Fibroblast of lung (primary cell): ENCODE measurements around the gene EEF2. TPM values are rescaled to one million over a fixed set of nuclear protein-coding genes. Genes with fewer than 3 reads are reported as not detected.
"Not testable (repeated sequence)": the region's sequence is repeated elsewhere in the genome, so short reads cannot be mapped to it uniquely, and the experiment has no call there.

Experiments
- DNase-seq, 2 donors: peaks; one replicate each; pipeline versions ENCODE4 v3.0.0 to v3.0.0-alpha.2; 2010; ENCODE audit warnings: low read depth in 2 of 2
- H2AFZ ChIP-seq: 2 replicates; pipeline ENCODE4 v1.5.1; 2012; ENCODE audit warnings: low read length, control low read depth, inconsistent platforms
- H3K27ac ChIP-seq: 2 replicates; pipeline ENCODE4 v1.5.1; 2011; ENCODE audit warnings: low read length, control low read depth; ENCODE audit not compliant: insufficient read depth
- H3K27me3 ChIP-seq: 2 replicates; pipeline ENCODE4 v1.5.1; 2011; ENCODE audit warnings: mild to moderate bottlenecking, low read length; ENCODE audit not compliant: control insufficient read depth, insufficient read depth
- H3K36me3 ChIP-seq: 2 replicates; pipeline ENCODE4 v1.5.1; 2011; ENCODE audit warnings: low read length; ENCODE audit not compliant: control insufficient read depth, insufficient read depth
- H3K4me1 ChIP-seq: 2 replicates; pipeline ENCODE4 v1.5.1; 2011; ENCODE audit warnings: low read length; ENCODE audit not compliant: control insufficient read depth, insufficient read depth; ENCODE audit errors: extremely low read depth
- H3K4me2 ChIP-seq: 2 replicates; pipeline ENCODE4 v1.5.1; 2011; ENCODE audit warnings: low read length, control low read depth; ENCODE audit not compliant: insufficient read depth; ENCODE audit errors: extremely low read depth
- H3K4me3 ChIP-seq, 4 experiments: fragments of 200-600 bp in 1 of 4; sonication (generic) in 1 of 4; replicated peaks in 1 of 4; 2 replicates each; pipeline ENCODE4 v1.5.1; 2011 to 2016; ENCODE audit warnings: low read length in 4 of 4, low read depth in 3 of 4, mild to moderate bottlenecking in 3 of 4, control low read depth in 2 of 4, inconsistent platforms in 1 of 4, mixed read lengths in 1 of 4; ENCODE audit not compliant: insufficient read depth in 1 of 4; ENCODE audit errors: control extremely low read depth in 1 of 4
- H3K79me2 ChIP-seq: 2 replicates; pipeline ENCODE4 v1.5.1; 2012; ENCODE audit warnings: mild to moderate bottlenecking, low read length, inconsistent platforms; ENCODE audit not compliant: control insufficient read depth, insufficient read depth
- H3K9ac ChIP-seq: 2 replicates; pipeline ENCODE4 v1.5.1; 2011; ENCODE audit warnings: mild to moderate bottlenecking, low read length, control low read depth; ENCODE audit not compliant: insufficient read depth
- H3K9me3 ChIP-seq: 2 replicates; pipeline ENCODE4 v1.5.1; 2012; ENCODE audit warnings: low read depth, low read length; ENCODE audit not compliant: control insufficient read depth, insufficient read depth
- H4K20me1 ChIP-seq: 2 replicates; pipeline ENCODE4 v1.5.1; 2011; ENCODE audit warnings: low read length; ENCODE audit not compliant: control insufficient read depth, insufficient read depth; ENCODE audit errors: extremely low read depth
- CTCF ChIP-seq, 2 donors: IDR thresholded peaks in 1 of 2; conservative IDR thresholded peaks in 1 of 2; 1 replicate in 1 of 2; 2 replicates in 1 of 2; pipeline ENCODE4 v1.5.1; 2011 to 2012; ENCODE audit warnings: low read length in 2 of 2, control low read depth in 1 of 2, inconsistent platforms in 1 of 2, low read depth in 1 of 2, mild to moderate bottlenecking in 1 of 2
- EZH2 ChIP-seq: IDR thresholded peaks from 2 replicates; pipeline ENCODE4 v1.5.1; 2012; ENCODE audit warnings: low read length, control low read depth, mild to moderate bottlenecking; ENCODE audit errors: missing control alignments
- polyA plus RNA-seq, 2 donors: library from polyadenylated mRNA; depleted of rRNA in 1 of 2; stranded (reverse) in 1 of 2; unstranded in 1 of 2; fragments of >200 nt; gene quantifications; 2 replicates each; pipeline ENCODE4 v1.2.1, GENCODE V29; 2011 to 2012; ENCODE audit warnings: missing spikeins in 1 of 2
- total RNA-seq: library from RNA; depleted of rRNA; stranded (reverse); fragments of >200 nt; gene quantifications from 2 replicates; pipeline ENCODE4 v1.2.1, GENCODE V29; 2014

The EEF2 gene
- total and polyA plus RNA-seq, 2 donors (not counting 1 experiment from before 2014, with no cell fraction given) = 976 to 2,646 TPM

GRCh38 chr19:3949997-3950859 lies 35.0 kb downstream of the EEF2 start:
- H3K27me3 ChIP-seq = no peaks in the 10 kb centered on the region
- H3K9me3 ChIP-seq = no peaks in the 10 kb centered on the region
- no peak overlapping the region for H3K4me3 ChIP-seq
- TF ChIP-seq EZH2 (no peak), CTCF (conservative IDR thresholded peaks at IDR 0.05 in 1 of 2, IDR thresholded peaks at IDR 0.05 in 1 of 2; ENCODE audit: low read depth in 1 of 2, low read length in 2 of 2) (no peak)
- no peak for DNase-seq
- H3K36me3 ChIP-seq = no peaks in the 10 kb centered on the region
- no peak overlapping the region for H3K27ac ChIP-seq
- H2AFZ ChIP-seq = no peak overlapping the region
- H3K79me2 ChIP-seq = no peaks in the 10 kb centered on the region
- H3K4me2 ChIP-seq = no peak overlapping the region
- peaks cover 6% of the 10 kb centered on the region for H3K4me1 ChIP-seq
- H3K9ac ChIP-seq = no peak overlapping the region
- no peaks in the 10 kb centered on the region for H4K20me1 ChIP-seq

GRCh38 chr19:3949294-3949693 lies 36.0 kb downstream of the EEF2 start:
- no peak for TF ChIP-seq EZH2
- no peak for TF ChIP-seq CTCF (conservative IDR thresholded peaks at IDR 0.05 in 1 of 2, IDR thresholded peaks at IDR 0.05 in 1 of 2; ENCODE audit: low read depth in 1 of 2, low read length in 2 of 2)
- Histone ChIP-seq H3K9ac (no peak overlapping the region), H3K9me3 (no peaks in the 10 kb centered on the region), H3K27me3 (no peaks in the 10 kb centered on the region), H3K79me2 (no peaks in the 10 kb centered on the region), H4K20me1 (no peaks in the 10 kb centered on the region), H3K36me3 (no peaks in the 10 kb centered on the region), H3K4me2 (no peak overlapping the region), H2AFZ (no peak overlapping the region), H3K27ac (no peak overlapping the region), H3K4me3 (no peak overlapping the region), H3K4me1 (peaks cover 6% of the 10 kb centered on the region)
- DNase-seq = no peak

GRCh38 chr19:3947316-3947933 lies 37.8 kb downstream of the EEF2 start:
- H3K27me3 ChIP-seq, H4K20me1 ChIP-seq, DNase-seq: not testable (repeated sequence)

More at GRCh38 chr19:3947316-3947933, 37.8 kb downstream of the EEF2 start:
- H3K4me2 ChIP-seq, H3K9ac ChIP-seq, H3K79me2 ChIP-seq, H3K9me3 ChIP-seq, H3K36me3 ChIP-seq, H3K4me3 ChIP-seq, H3K4me1 ChIP-seq, H2AFZ ChIP-seq, H3K27ac ChIP-seq: not testable (repeated sequence)
